ENCODE data around the gene RFTN1. TPM values are rescaled to one million over a fixed set of nuclear protein-coding genes. Genes with fewer than 3 reads are reported as not detected.
A peak's percentile ranks its signal among the peaks of the same experiment; 100 is the strongest.

The RFTN1 gene
- total RNA-seq, 1 experiment from 2014 or later = 2.2 TPM

DNA sequence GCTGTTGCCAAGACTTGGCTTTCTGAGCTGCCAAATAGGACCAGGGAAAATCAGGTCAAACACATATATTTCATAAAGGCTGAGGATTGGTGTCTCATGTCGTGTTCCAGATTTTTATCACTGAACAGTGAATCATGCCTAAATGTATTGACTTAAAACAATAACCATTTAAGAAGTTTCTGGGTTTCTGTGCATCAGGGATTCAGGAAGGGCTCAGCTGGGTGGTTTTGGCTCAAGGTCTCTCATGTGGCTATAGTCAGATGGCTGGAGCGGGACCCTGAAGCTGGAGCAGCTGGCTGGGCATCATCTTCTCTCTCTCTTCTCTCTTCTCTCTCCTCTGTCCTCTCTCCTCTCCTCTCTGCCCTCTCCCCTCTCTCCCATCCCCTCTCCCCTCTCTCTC is 10.7 kb upstream of the RFTN1 start:
- no CpG with 5 or more reads among the region's 2 CpGs for WGBS (ENCODE audit: extremely low coverage, insufficient read length, low lambda C conversion rate)
- Histone ChIP-seq H3K18ac (ENCODE audit: insufficient read length, low read depth, low read length) (no peak overlapping the region), H3K4ac (ENCODE audit: low read depth, low read length) (no peak overlapping the region), H3K56ac (ENCODE audit: insufficient read length, low read depth, low read length) (no peak overlapping the region), H4K20me1 (ENCODE audit: control insufficient read depth, insufficient read depth, insufficient read length) (no peaks in the 10 kb centered on the region), H3K27ac (ENCODE audit: insufficient read length, low read depth, low read length) (no peak overlapping the region), H2BK15ac (ENCODE audit: low read depth, low read length) (no peak overlapping the region), H2AK5ac (ENCODE audit: insufficient read length, low read length) (no peak overlapping the region), H3K9ac (ENCODE audit: extremely low read depth, insufficient read length, low read length) (no peak overlapping the region), H3K79me1 (ENCODE audit: insufficient read depth, low read depth, low read length, poor library complexity, severe bottlenecking) (no peaks in the 10 kb centered on the region), H3K27me3 (ENCODE audit: insufficient read depth, low read length) (no peaks in the 10 kb centered on the region), H3K79me2 (ENCODE audit: insufficient read depth, low read length) (no peaks in the 10 kb centered on the region), H3K23me2 (ENCODE audit: insufficient read length, low read depth, low read length, poor library complexity, severe bottlenecking) (no peaks in the 10 kb centered on the region), H2BK12ac (ENCODE audit: insufficient read length, low read depth, low read length) (no peak overlapping the region), H4K8ac (replicated peaks; ENCODE audit: insufficient read length, low read depth, low read length) (no peak overlapping the region), H4K5ac (ENCODE audit: insufficient read length, low read depth, low read length) (no peak overlapping the region), H2AFZ (ENCODE audit: low read length) (no peak overlapping the region), H2BK120ac (ENCODE audit: low read depth, low read length, poor library complexity, severe bottlenecking) (no peak overlapping the region), H3K23ac (ENCODE audit: insufficient read length, low read depth, low read length) (no peak overlapping the region), H4K91ac (ENCODE audit: insufficient read length, low read depth, low read length) (no peak overlapping the region), H2BK20ac (ENCODE audit: low read depth, low read length, poor library complexity, severe bottlenecking) (no peak overlapping the region), H2BK5ac (ENCODE audit: insufficient read length, low read length) (no peak overlapping the region), H3K4me2 (ENCODE audit: insufficient read depth, insufficient read length, low read length) (no peak overlapping the region), H3K9me3 (ENCODE audit: control insufficient read depth, low read depth, low read length) (no peaks in the 10 kb centered on the region), H3T11ph (ENCODE audit: low read length) (no peak overlapping the region), H3K4me1 (ENCODE audit: insufficient read depth, low read length) (no peaks in the 10 kb centered on the region), H3K14ac (ENCODE audit: insufficient read depth, low read length) (no peak overlapping the region)
- peaks cover 0 to 3% of the 10 kb centered on the region in 2 experiments; a peak in 1 of 5 replicates for H3K9me3 Mint-ChIP-seq
- TF ChIP-seq, protein P1, sequence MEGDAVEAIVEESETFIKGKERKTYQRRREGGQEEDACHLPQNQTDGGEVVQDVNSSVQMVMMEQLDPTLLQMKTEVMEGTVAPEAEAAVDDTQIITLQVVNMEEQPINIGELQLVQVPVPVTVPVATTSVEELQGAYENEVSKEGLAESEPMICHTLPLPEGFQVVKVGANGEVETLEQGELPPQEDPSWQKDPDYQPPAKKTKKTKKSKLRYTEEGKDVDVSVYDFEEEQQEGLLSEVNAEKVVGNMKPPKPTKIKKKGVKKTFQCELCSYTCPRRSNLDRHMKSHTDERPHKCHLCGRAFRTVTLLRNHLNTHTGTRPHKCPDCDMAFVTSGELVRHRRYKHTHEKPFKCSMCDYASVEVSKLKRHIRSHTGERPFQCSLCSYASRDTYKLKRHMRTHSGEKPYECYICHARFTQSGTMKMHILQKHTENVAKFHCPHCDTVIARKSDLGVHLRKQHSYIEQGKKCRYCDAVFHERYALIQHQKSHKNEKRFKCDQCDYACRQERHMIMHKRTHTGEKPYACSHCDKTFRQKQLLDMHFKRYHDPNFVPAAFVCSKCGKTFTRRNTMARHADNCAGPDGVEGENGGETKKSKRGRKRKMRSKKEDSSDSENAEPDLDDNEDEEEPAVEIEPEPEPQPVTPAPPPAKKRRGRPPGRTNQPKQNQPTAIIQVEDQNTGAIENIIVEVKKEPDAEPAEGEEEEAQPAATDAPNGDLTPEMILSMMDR (conservative IDR thresholded peaks at IDR 0.05) = no peak
- no peak for DNase-seq
- no peaks in the 10 kb centered on the region for H3K36me3 Mint-ChIP-seq (ENCODE audit: insufficient read depth in 1 of 3, low read depth in 3 of 3)
- H3K27me3 Mint-ChIP-seq (ENCODE audit: low read depth) = peaks cover 2% of the 10 kb centered on the region
- H3K27ac Mint-ChIP-seq = peak overlapping the region in 1 of 3 experiments; percentile 2; a peak in 1 of 7 replicates
- no peak overlapping the region for H3K4me3 Mint-ChIP-seq
- H3K4me1 Mint-ChIP-seq = peaks cover 4 to 6% of the 10 kb centered on the region in 2 experiments; a peak in 3 of 4 replicates
